Stimulated activated CD8-positive, alpha-beta memory T cell treated with anti-CD3 and anti-CD28 coated beads, Interleukin-4, amount 100 ng/mL, for 24 hours (primary cell): ENCODE measurements around the gene SMYD3.

Experiments used
- DNase-seq: peaks from one replicate; pipeline ENCODE4 v3.0.0-alpha.2; 2020; ENCODE audit warnings: low read depth

Gene SMYD3

DNA sequence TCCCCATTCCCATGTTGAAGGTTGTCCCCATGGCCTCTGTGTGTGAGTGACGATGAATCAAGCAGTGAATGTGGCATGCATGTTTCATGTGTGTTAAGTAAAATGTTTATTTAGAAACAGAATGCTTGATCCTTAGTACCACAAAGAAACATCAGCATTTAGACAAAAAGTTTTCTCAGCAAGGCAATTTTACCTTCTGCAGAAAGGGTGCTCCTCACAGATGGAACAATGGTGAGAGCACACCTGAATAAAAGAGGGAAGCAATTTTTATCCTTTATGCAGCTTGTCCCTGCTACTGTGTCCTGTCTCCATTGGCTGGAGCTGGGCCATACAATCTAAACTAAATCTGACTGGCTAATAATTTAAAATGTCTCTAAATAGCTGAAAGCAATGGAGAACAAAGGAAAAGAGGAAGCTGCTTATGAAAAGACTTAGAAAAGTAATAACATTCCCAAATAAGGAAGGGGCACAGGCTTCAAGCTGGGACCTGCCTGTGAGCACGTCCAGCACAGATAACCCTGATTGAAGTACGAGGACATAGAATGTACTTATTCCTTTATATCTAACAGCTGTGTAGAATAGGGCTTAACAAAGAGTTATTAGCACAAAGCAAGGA is 8.4 kb upstream of the SMYD3 start:
- no peak for DNase-seq

DNA sequence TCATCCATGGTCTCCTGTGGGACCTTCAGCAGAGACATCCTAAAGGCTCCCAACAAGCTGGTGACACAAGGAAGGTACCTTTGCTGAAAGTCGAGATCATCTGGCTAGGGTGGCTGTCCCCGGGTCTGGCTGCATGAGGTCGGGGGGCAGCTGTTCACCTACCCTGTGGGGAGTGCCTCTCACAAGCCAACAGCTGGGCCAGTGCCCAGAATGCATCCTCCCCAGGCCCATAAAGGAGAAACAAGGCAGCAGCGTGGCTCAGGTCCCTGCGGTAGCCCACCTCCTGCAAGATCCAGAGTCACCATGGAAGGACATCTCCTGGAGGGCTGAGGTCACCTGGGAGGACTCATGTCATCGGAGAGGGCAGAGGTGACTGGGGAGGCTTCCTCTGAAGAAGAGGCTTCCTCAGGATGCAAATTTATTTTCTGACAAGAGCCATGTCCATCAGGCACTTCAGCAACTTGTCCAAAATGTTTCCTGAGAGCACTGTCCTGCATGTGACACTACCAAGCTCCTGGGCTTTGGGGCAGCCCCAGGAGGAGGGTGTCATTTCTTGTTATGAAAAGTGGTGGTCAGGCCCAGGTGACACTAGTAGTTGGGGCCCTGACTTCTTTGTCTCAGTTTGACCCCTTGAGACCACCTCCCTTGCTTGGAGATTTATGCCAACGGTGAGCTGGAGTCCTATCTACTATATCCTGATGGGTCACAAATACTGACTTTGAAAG is 6.7 kb upstream of the SMYD3 start:
- no peak for DNase-seq

DNA sequence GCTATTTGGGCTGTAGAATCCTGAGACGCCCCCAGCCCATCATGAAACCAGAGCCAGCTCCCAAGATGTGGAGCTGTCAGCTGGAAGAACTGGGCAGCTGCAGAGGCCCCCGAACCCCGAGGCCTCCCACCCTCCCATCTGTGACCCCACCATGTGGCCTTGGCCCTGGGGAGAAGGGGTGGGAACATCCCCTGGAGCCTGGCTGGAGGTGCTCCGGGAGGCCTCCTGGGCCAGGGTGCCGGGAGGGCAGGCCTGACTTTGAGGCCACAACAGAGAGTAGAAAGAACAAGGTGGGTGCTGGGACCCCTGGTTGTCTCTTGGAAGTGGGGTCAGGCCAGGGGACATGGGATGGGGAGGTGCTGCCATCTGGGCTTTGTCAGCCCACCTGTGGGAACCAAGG is 6.0 kb upstream of the SMYD3 start:
- DNase-seq = no peak

DNA sequence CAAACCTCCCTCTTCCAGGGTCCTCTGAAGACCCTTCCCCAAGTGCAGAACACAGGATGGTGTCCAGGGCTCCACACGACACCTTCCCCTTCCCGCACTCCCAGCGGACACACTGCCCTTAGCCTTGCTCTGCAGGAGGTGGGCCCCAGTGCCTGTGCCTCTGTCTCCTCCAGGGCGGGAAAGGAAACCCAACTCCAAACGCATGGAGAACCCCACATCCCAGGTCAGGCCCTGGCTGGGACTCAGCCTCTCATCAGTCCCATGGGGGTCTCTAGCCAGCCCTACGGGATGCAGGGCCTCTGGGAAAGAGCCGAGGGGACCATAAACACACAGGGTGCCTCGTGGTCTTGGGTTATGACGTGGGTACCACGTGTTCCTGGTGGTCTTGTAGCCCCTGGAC is 5.6 kb upstream of the SMYD3 start:
- no peak for DNase-seq

DNA sequence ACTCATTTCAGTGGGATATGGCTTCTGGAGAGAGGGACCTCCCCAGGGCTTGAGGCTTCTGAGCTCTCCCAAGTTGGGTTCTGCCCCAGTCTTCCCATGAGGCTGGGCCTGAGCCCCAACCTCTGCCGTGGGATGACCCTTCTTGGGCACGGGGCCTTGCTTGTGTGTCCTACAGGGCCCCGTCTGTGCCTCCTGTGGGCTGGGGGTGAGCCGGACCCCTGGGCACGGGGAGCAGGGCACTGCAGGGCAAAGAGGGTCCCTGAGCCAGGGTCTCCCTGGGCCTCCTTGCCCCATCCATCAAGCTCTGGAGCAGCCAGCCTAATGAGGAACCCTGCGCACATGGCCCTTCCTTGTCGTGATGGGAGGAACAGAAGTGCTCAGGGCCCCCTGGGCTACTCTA is 5.2 kb upstream of the SMYD3 start:
- DNase-seq = no peak

DNA sequence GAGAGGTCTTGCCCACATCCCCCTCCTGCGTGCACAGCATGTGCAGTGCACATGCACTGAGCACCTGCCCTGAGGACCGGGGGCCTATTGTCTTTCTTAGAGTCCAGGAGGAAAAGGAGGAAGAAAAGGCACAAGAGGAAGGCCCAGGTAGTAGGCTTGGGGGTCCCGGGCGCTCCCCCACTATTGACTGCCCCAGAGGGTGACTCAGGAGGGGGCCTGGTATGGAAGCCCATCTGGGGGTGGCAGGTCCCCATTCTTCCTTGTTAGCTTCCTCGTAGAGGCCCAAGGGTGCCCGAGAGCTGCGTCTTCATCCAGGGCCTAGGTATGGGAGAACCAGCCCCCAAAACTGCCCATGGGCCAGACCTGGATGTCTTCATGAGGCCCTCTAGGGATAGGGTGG is 4.1 kb upstream of the SMYD3 start:
- DNase-seq = no peak

DNA sequence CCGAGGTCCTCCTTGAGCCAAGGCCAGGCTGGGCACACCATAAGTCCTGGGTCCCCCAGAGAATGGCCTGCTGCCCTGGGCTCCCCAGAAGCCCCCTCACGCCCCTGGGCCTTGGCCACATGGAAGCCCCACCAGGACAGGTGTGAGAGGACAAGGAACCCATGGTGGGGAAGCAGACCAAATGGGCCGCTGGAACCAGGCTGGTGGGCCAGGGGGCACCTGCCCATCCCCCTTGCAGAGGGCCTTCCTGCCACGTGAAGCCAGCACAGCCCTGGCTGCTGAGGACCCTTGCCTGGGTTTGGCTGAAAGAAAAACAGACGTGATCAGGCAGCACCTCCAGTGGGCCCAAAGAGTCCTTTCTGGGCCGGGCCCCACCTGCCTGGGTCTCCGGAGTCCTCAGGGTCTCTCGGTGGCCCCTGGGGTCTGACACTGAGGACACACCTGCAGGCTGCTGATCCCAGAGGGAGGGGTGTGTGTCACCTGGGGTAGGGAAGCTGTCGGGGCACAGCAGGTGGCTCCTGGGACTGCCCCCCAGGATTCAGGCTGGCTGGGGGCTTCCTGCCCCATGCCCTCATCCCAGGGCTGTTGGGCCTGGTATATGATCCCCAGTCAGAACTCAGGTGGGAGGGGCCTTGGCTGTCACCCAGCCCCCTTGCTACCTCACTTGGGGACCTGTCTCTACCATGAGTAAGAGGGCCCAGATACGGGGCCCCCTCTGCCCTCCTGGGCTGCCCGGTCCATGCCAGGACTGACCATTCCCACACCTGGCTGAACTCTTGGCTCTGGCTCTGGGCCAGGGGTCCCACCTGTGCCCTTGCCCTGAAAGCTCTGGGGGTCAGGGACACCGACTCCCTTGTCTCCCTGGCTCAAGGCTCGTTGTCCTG is 3.3 kb upstream of the SMYD3 start:
- no peak for DNase-seq

DNA sequence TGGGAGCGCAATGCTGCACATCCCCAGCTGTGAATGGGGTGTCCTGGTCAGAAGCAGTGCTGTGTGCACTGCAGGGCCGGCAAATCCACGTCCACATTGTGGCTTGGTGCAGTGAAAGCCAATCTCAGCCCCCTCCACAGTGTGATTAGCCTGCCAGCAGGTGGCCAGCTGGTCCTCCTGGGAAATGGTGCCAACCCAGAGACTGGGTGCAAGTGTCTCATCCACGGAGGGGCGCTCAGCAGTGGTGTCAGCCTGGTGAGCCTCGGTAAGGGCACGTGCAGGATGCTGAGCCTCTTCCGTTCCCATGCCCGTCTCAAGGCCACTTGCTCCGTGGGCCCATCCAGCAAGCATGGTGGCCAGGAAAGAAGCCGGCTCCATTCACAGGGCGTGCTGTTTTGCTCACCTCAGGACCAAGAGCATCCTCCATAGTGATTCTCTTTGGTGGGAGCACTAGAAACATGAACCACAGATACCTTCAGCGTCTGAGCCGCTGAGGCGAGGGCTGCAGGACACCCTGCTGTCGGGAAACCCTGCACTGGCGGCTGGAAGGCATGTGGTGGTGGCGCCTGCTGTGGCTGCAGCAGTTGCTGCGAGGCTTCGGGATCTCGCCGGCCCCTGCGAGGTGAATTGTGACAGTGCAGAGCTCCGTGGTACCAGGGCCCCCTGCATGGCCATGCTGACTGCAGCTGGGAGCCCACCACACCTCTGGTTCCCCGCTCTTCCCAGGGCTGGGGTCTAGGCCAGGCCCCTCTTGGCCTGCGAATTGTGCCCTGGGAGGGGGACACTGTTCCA is 2.0 kb upstream of the SMYD3 start:
- DNase-seq = no peak

DNA sequence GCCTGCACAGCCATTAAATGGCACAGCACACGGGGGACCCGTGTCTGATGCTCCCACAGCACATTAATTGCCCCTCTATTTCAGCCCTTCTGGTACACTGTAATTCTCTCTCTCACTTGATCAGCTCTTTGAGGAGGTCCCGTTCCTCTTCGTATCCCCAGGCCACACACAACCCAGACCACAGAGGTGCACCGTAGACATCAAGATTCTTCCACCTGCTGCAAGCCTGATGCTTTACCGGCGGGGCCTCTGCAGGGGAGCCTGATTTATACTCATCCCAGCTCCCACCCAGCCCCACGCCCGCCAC is 759 bp downstream of the SMYD3 start:
- DNase-seq = no peak

DNA sequence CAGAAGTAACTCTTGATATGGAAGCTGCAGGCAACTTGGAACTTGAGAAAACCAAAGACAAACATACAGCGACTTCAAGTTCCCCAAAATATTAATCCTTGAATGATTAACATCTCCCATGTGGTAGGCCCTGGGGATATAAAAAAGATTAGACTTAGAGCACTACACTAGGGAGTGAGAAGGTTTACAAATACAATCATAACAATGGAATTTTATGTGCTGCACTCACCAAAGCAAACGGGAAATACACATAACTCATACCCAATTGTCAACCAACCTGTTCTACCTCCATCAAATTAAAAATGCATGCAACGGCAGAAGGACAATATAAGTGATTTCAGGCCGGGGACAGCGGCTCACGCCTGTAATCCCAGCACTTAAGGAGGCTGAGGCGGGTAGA is 3.7 kb downstream of the SMYD3 start:
- no peak for DNase-seq

DNA sequence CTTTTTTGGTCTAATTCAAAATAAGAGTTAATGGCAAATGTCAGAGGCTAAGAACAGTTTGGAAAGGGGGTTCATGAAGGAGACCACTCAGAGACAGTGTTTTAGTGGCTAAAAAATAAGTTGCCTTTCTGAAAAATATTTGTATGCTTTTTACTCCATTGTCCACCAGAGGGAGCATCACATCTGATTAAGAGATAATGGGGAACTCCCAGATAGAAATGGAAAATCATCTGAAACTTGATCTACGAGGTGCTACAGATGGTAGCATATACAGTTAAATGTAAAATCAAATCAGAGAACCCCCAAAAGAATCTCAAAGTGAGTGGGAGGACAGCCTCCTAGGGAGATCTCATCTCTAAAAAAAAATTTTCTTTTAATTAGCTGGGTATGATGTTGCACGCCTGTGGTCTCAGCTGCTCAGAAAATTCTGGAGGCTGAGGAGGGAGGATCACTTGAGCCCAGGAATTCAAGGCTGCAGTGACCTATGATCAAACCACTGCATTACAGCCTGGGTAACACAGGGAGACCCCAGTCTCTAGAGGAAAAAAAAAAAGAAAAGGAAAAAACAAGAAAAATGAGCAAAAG is 9.7 kb downstream of the SMYD3 start:
- DNase-seq = no peak

DNA sequence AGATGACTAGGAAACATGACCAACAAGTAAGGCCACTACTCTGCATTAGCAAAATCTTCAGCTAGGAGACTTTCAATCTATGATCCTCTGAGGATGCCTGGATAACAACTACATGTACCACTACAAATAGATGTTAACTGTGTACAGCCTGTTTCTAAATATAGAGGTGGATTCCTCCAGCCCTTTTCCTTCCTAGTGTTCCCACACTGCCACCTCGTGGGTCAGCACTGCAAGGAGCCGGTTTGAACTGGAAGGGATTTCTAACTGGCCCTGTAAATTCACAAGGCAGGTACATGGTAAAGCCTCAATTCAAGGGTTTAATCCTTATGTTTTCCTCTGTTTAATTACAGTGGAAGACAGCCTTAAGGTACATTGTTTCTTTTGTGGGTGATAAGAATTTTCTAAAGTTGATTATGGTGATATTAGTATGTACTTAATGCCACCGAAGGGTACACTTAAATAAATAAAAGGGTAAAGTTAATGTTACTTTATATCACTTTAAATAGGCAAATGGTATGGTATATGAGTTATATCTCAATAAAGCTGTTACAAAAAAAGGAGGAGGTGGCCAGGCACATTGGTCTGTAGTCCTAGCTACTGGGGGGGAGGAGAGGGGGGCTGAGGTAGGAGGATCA is 14.4 kb downstream of the SMYD3 start:
- DNase-seq = peak; percentile 22

DNA sequence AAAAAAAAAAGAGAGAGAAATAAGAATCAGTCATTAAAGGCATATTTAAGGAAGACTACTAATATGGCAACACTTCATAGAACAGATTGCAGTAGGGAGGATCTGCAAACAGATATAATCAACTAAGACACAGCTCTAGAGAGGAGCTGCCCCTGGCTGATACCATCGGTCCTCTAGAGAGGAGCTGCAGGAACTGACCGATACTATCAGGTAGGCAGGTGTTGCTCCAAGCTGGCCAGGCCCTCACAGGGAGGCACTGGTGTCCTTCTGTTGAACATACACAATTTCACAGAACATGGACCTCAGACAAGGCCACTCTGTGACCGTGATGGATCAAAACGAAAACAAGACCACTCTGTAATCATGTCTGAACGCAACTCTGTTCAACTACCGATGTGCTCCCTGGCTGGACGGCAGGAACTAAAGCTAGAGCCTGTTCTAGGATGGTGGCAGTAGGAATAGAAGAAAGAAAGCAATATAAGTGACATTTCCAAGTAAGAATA is 15.5 kb downstream of the SMYD3 start:
- no peak for DNase-seq

DNA sequence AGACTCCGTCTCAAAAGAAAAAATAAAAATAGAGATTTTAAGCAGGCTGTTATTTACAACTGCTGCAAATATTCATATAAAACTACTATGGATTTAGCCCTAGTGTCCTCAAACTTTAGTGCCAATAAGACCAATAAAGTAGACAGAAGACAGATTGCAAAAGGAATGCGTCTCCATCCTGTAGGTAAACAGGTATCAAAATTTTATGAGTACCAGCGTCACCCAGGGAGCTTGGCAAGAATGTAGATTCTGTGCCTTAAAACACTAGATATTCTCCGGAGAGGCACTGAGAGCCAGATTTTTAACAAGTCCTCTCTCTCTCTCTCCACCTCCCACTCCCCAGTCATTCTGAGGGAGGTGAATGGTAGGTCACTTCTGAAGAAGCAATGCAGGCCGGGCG is 18.4 kb downstream of the SMYD3 start:
- no peak for DNase-seq

DNA sequence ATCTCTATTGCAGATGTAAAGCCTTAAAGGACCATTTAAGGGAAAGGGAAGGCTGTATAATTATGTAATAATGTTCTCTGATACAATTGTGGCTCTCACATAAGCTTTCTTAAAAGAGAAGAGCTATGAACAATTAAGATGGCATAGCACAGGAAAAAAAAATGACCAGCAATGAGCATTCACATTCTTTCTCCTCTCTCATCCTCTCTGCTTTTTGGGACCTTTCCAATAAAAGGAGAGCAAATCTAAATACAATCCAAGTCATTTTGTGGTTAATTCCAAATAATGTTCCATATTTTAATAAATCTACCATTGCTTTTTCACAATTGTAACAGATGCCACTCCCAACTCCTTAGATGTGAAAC is 23.5 kb downstream of the SMYD3 start:
- no peak for DNase-seq

DNA sequence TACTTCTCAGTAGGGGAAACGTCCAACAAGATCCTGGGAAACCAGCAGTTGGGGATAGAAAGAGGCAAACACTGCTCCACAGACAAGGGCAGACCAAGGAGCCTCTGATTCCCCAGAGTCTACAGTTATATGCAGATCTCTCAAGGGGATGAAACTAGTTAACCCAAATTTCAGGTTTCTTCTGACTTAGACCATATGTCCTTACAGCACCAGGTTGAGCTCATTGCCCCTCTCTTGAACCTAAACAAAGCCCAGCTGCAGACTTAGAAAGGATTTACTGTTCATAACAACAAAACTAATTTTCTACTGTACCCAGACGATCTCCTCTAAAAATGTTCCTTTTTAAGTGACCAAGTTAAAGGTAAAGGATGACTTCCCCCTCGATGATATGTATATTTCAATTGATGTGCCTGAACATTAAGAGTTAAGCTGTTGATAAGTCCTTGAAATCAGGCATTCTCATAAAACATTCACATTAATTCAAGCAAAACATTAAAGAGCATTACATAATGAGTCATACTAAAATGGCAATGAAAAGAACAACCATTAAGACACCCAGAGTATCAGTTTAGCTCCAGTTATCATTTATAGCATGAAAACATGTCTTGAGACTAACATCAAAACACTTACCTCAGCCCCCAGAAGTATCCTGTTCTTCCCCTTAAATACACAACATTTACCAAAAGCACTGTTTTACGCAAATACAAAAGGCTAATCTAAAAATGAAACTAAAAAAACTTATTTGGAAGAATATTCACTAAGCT is 24.1 kb downstream of the SMYD3 start:
- DNase-seq = no peak

DNA sequence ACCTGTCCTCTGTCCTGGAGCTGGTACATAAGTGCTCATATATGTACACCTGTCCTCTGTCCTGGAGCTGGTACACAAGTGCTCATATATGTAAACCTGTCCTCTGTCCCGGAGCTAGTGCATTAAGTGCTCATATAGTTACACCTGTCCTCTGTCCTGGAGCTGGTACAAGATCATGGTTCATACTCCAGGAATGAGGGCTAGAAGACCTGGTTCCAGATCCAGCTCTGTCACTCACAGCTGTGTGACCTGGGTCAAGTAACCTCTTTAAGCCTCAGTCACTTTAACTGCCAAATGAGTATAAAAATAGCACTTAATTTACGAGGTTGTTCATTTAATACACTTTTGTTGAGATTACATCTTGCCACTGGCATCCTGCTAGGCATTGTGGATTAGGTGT is 28.0 kb downstream of the SMYD3 start:
- DNase-seq = no peak

DNA sequence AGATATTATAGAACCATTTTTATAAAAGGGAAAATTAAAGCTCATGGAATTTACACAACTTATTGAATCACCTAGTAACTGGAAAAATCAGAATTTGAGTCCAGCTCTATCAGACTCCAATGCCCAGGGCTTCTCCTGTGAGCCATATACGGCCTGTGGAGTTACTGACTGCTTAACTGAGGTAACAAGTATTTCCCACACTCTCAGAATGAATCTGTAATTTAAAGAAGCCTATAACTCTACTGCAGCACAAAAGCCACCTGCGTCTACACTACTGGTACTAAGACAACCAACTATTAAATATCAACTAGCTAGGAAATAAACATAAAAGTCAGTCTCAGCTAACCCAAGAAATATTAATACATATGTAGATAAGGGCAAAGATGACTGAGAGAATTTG is 29.4 kb downstream of the SMYD3 start:
- no peak for DNase-seq

DNA sequence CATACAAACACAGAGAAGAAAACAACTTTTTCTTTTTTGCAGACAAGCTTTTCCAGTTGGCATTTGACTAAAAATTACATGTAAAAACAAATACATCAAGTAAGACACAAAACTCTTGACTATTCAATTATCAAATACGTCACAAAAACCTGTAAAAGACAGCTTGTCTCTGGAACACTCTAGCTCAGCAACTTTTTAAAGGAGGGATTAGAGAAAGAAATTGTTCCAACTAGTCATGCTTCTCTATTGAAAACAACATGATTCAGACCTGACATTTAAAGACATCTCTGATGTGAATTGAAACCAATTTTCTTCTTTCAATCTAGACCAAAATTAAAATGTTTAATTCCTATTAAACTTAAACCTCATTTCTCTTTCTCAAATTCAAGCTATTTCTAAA is 30.3 kb downstream of the SMYD3 start:
- DNase-seq = no peak

DNA sequence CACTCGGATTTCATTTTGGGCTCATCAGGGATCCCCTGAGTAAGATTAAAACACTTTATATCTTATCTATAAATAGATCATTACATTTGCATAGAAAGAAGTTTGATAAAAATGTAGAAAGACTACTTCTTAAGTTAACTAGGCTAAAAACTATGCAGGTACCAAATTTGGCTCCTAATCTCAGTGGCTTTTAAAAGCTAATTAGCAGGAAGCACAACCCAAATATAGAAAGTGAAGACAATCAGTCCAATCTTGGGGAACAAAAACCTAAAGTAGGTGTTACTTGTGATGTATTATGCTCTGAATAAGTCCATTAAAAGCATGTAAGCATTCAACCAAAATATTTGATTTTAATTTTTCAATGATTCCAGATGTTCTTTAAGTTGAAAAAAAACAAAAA is 35.4 kb downstream of the SMYD3 start:
- no peak for DNase-seq

DNA sequence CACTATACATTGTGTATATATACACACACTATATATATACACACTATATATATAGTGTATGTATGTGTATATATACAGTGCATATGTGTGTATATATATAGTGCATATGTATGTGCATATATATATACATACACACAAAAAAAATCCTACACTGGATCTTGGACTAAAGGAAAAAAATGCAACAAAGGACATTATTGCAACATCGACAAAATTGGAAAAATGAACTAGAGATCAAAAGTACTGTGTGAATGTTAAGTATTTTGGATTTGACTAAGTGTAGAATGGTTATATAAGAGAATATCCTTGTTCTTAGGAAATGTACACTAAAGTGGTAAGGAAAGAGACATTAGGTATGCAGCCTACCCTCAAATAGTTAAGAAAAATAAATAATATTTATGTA is 36.5 kb downstream of the SMYD3 start:
- no peak for DNase-seq
